HEK293 (cell line): ENCODE results near the gene ZNF540.

Source experiments
- GLI4 ChIP-seq: fragments of 450-650 bp; formaldehyde crosslinking; IDR thresholded peaks from 2 replicates; pipeline ENCODE4 v1.5.1; 2016; ENCODE audit warnings: missing biosample characterization, missing genetic modification characterization
- GLIS1 ChIP-seq: fragments of 450-650 bp; formaldehyde crosslinking; IDR thresholded peaks from 2 replicates; pipeline ENCODE4 v1.5.1; 2016; ENCODE audit warnings: missing biosample characterization, missing genetic modification characterization
- HOXC10 ChIP-seq: sonication (generic); formaldehyde crosslinking; IDR thresholded peaks from 2 replicates; pipeline ENCODE4 v1.8.1; 2023; ENCODE audit warnings: mild to moderate bottlenecking, missing genetic modification reagents
- MEIS1 ChIP-seq: sonication (generic); formaldehyde crosslinking; IDR thresholded peaks from 2 replicates; pipeline ENCODE4 v1.8.1; 2022; ENCODE audit warnings: missing genetic modification reagents, mild to moderate bottlenecking, borderline replicate concordance
- SCRT1 ChIP-seq: fragments of 450-650 bp; formaldehyde crosslinking; IDR thresholded peaks from 2 replicates; pipeline ENCODE4 v1.5.1; 2016; ENCODE audit warnings: missing biosample characterization, missing genetic modification characterization, borderline replicate concordance
- ZBTB21 ChIP-seq: fragments of 450-650 bp; formaldehyde crosslinking; IDR thresholded peaks from 2 replicates; pipeline ENCODE4 v1.5.1; 2017; ENCODE audit warnings: missing biosample characterization, missing genetic modification characterization
- ZFHX2 ChIP-seq: fragments of 450-650 bp; formaldehyde crosslinking; conservative IDR thresholded peaks from 2 replicates; pipeline ENCODE4 v1.5.1; 2016; ENCODE audit warnings: missing biosample characterization, missing genetic modification characterization
- ZFP41 ChIP-seq: fragments of 450-650 bp; formaldehyde crosslinking; IDR thresholded peaks from 2 replicates; pipeline ENCODE4 v1.5.1; 2016; ENCODE audit warnings: missing biosample characterization, missing genetic modification characterization, borderline replicate concordance
- ZNF133 ChIP-seq: fragments of 450-650 bp; formaldehyde crosslinking; IDR thresholded peaks from 2 replicates; pipeline ENCODE4 v1.5.1; 2016; ENCODE audit warnings: missing biosample characterization, missing genetic modification characterization
- ZNF138 ChIP-seq: fragments of 450-650 bp; formaldehyde crosslinking; IDR thresholded peaks from 2 replicates; pipeline ENCODE4 v1.5.1; 2016; ENCODE audit warnings: missing biosample characterization, missing genetic modification characterization, borderline replicate concordance
- ZNF157 ChIP-seq: fragments of 450-650 bp; formaldehyde crosslinking; IDR thresholded peaks from 2 replicates; pipeline ENCODE4 v1.5.1; 2016; ENCODE audit warnings: missing biosample characterization, missing genetic modification characterization
- ZNF202 ChIP-seq: fragments of 450-650 bp; formaldehyde crosslinking; IDR thresholded peaks from 2 replicates; pipeline ENCODE4 v1.5.1; 2016; ENCODE audit warnings: missing biosample characterization, missing genetic modification characterization, borderline replicate concordance
- ZNF292 ChIP-seq: fragments of 450-650 bp; formaldehyde crosslinking; IDR thresholded peaks from 2 replicates; pipeline ENCODE4 v1.5.1; 2016; ENCODE audit warnings: low read depth, missing biosample characterization, missing genetic modification characterization, borderline replicate concordance
- ZNF341 ChIP-seq: fragments of 450-650 bp; formaldehyde crosslinking; IDR thresholded peaks from 2 replicates; pipeline ENCODE4; 2016; ENCODE audit warnings: low read depth, missing biosample characterization, missing genetic modification characterization
- ZNF621 ChIP-seq: fragments of 450-650 bp; formaldehyde crosslinking; IDR thresholded peaks from 2 replicates; pipeline ENCODE4 v1.5.1; 2017; ENCODE audit warnings: missing biosample characterization, missing genetic modification characterization
- TF ChIP-seq, protein P1 (sequence below): fragments of 450-650 bp; formaldehyde crosslinking; IDR thresholded peaks from 2 replicates; pipeline ENCODE4 v1.5.1; 2017; ENCODE audit warnings: missing biosample characterization, missing genetic modification characterization
- TF ChIP-seq, protein P2 (sequence below): fragments of 450-650 bp; formaldehyde crosslinking; IDR thresholded peaks from 2 replicates; pipeline ENCODE4 v1.5.1; 2016; ENCODE audit warnings: missing biosample characterization, missing genetic modification characterization
- TF ChIP-seq, protein P3 (sequence below): fragments of 450-650 bp; formaldehyde crosslinking; IDR thresholded peaks from 2 replicates; pipeline ENCODE4; 2016; ENCODE audit warnings: missing biosample characterization, missing genetic modification characterization
- TF ChIP-seq, protein P4 (sequence below): fragments of 450-650 bp; formaldehyde crosslinking; IDR thresholded peaks from 2 replicates; pipeline ENCODE4 v1.5.1; 2016; ENCODE audit warnings: missing biosample characterization, missing genetic modification characterization, borderline replicate concordance
- TF ChIP-seq, protein P5 (sequence below): fragments of 450-650 bp; formaldehyde crosslinking; IDR thresholded peaks from 2 replicates; pipeline ENCODE4 v1.5.1; 2016; ENCODE audit warnings: missing biosample characterization, missing genetic modification characterization, borderline replicate concordance
- TF ChIP-seq, protein P6 (sequence below): fragments of 450-650 bp; formaldehyde crosslinking; IDR thresholded peaks from 2 replicates; pipeline ENCODE4 v1.5.1; 2016; ENCODE audit warnings: missing biosample characterization, missing genetic modification characterization

Gene ZNF540

DNA sequence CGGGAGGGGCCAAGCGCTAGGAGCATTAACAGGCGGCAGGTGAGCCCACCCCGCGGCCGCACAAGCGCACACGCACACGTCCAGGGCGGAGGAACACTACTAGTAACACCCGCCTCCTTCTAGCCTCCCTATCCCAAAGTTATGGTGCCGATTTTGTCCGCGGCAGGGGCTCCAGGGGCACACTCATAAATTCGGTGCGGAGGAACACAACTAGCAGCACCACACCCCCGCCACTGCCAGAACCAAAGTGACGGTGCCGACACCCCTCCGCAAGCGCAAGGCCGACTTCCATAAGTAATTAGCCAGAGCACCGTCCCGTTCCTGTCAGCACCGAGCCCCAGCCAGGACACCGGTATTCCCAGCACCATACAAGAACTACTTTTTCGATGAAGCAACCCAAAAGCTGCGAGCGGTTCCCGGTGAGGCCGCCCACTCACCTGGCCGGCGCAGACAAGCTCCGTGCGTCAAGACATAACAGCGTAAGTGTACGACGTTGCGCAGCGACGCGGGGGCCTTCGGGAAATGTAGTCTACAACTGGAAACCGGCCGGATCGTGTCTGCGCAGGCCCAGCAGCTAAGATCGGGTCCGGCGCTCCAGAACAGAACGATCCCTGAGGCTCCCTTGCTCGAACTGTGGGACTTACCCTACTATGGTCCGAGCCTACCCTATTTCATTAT, at the start of gene ZNF540, which contains the start of gene ZNF571 (continued):
- peak; percentile 75; the same call in 1 of the 2 replicates for TF ChIP-seq ZNF621 (tag by site-specific recombination)
- no peak for TF ChIP-seq MEIS1 (CRISPR knock-in tag)
- TF ChIP-seq, protein P1, sequence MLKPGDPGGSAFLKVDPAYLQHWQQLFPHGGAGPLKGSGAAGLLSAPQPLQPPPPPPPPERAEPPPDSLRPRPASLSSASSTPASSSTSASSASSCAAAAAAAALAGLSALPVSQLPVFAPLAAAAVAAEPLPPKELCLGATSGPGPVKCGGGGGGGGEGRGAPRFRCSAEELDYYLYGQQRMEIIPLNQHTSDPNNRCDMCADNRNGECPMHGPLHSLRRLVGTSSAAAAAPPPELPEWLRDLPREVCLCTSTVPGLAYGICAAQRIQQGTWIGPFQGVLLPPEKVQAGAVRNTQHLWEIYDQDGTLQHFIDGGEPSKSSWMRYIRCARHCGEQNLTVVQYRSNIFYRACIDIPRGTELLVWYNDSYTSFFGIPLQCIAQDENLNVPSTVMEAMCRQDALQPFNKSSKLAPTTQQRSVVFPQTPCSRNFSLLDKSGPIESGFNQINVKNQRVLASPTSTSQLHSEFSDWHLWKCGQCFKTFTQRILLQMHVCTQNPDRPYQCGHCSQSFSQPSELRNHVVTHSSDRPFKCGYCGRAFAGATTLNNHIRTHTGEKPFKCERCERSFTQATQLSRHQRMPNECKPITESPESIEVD, result no peak; the same call in 1 of the 2 replicates
- TF ChIP-seq, protein P2, sequence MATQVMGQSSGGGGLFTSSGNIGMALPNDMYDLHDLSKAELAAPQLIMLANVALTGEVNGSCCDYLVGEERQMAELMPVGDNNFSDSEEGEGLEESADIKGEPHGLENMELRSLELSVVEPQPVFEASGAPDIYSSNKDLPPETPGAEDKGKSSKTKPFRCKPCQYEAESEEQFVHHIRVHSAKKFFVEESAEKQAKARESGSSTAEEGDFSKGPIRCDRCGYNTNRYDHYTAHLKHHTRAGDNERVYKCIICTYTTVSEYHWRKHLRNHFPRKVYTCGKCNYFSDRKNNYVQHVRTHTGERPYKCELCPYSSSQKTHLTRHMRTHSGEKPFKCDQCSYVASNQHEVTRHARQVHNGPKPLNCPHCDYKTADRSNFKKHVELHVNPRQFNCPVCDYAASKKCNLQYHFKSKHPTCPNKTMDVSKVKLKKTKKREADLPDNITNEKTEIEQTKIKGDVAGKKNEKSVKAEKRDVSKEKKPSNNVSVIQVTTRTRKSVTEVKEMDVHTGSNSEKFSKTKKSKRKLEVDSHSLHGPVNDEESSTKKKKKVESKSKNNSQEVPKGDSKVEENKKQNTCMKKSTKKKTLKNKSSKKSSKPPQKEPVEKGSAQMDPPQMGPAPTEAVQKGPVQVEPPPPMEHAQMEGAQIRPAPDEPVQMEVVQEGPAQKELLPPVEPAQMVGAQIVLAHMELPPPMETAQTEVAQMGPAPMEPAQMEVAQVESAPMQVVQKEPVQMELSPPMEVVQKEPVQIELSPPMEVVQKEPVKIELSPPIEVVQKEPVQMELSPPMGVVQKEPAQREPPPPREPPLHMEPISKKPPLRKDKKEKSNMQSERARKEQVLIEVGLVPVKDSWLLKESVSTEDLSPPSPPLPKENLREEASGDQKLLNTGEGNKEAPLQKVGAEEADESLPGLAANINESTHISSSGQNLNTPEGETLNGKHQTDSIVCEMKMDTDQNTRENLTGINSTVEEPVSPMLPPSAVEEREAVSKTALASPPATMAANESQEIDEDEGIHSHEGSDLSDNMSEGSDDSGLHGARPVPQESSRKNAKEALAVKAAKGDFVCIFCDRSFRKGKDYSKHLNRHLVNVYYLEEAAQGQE (tag by site-specific recombination), result peak; percentile 82
- peak; percentile 71 for TF ChIP-seq GLIS1 (tag by site-specific recombination)
- TF ChIP-seq, protein P3, sequence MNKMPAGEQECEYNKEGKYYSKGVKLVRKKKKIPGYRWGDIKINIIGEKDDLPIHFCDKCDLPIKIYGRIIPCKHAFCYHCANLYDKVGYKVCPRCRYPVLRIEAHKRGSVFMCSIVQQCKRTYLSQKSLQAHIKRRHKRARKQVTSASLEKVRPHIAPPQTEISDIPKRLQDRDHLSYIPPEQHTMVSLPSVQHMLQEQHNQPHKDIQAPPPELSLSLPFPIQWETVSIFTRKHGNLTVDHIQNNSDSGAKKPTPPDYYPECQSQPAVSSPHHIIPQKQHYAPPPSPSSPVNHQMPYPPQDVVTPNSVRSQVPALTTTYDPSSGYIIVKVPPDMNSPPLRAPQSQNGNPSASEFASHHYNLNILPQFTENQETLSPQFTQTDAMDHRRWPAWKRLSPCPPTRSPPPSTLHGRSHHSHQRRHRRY (tag by site-specific recombination), result peak; percentile 85; the same call in 1 of the 2 replicates
- TF ChIP-seq, protein P4, sequence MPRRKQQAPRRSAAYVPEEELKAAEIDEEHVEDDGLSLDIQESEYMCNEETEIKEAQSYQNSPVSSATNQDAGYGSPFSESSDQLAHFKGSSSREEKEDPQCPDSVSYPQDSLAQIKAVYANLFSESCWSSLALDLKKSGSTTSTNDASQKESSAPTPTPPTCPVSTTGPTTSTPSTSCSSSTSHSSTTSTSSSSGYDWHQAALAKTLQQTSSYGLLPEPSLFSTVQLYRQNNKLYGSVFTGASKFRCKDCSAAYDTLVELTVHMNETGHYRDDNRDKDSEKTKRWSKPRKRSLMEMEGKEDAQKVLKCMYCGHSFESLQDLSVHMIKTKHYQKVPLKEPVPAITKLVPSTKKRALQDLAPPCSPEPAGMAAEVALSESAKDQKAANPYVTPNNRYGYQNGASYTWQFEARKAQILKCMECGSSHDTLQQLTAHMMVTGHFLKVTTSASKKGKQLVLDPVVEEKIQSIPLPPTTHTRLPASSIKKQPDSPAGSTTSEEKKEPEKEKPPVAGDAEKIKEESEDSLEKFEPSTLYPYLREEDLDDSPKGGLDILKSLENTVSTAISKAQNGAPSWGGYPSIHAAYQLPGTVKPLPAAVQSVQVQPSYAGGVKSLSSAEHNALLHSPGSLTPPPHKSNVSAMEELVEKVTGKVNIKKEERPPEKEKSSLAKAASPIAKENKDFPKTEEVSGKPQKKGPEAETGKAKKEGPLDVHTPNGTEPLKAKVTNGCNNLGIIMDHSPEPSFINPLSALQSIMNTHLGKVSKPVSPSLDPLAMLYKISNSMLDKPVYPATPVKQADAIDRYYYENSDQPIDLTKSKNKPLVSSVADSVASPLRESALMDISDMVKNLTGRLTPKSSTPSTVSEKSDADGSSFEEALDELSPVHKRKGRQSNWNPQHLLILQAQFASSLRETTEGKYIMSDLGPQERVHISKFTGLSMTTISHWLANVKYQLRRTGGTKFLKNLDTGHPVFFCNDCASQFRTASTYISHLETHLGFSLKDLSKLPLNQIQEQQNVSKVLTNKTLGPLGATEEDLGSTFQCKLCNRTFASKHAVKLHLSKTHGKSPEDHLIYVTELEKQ (tag by site-specific recombination), result peak; percentile 89
- TF ChIP-seq ZNF157 (tag by site-specific recombination), result peak; percentile 65
- TF ChIP-seq SCRT1 (tag by site-specific recombination), result 0 out of 2 replicates have a peak, but pooled peaks have one; percentile 7
- TF ChIP-seq ZBTB21 (tag by site-specific recombination), result peak; percentile 84
- peak; percentile 97 for TF ChIP-seq ZNF341 (tag by site-specific recombination)
- no peak for TF ChIP-seq ZNF202
- peak; percentile 99 for TF ChIP-seq ZFHX2 (tag by site-specific recombination)
- no peak for TF ChIP-seq HOXC10 (CRISPR knock-in tag)
- TF ChIP-seq, protein P5, sequence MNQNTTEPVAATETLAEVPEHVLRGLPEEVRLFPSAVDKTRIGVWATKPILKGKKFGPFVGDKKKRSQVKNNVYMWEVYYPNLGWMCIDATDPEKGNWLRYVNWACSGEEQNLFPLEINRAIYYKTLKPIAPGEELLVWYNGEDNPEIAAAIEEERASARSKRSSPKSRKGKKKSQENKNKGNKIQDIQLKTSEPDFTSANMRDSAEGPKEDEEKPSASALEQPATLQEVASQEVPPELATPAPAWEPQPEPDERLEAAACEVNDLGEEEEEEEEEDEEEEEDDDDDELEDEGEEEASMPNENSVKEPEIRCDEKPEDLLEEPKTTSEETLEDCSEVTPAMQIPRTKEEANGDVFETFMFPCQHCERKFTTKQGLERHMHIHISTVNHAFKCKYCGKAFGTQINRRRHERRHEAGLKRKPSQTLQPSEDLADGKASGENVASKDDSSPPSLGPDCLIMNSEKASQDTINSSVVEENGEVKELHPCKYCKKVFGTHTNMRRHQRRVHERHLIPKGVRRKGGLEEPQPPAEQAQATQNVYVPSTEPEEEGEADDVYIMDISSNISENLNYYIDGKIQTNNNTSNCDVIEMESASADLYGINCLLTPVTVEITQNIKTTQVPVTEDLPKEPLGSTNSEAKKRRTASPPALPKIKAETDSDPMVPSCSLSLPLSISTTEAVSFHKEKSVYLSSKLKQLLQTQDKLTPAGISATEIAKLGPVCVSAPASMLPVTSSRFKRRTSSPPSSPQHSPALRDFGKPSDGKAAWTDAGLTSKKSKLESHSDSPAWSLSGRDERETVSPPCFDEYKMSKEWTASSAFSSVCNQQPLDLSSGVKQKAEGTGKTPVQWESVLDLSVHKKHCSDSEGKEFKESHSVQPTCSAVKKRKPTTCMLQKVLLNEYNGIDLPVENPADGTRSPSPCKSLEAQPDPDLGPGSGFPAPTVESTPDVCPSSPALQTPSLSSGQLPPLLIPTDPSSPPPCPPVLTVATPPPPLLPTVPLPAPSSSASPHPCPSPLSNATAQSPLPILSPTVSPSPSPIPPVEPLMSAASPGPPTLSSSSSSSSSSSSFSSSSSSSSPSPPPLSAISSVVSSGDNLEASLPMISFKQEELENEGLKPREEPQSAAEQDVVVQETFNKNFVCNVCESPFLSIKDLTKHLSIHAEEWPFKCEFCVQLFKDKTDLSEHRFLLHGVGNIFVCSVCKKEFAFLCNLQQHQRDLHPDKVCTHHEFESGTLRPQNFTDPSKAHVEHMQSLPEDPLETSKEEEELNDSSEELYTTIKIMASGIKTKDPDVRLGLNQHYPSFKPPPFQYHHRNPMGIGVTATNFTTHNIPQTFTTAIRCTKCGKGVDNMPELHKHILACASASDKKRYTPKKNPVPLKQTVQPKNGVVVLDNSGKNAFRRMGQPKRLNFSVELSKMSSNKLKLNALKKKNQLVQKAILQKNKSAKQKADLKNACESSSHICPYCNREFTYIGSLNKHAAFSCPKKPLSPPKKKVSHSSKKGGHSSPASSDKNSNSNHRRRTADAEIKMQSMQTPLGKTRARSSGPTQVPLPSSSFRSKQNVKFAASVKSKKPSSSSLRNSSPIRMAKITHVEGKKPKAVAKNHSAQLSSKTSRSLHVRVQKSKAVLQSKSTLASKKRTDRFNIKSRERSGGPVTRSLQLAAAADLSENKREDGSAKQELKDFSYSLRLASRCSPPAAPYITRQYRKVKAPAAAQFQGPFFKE (tag by site-specific recombination), result no peak; the same call in 1 of the 2 replicates
- TF ChIP-seq ZFP41, result peak; percentile 88; the same call in 1 of the 2 replicates
- no peak for TF ChIP-seq ZNF292 (tag by site-specific recombination)
- peak; percentile 76 for TF ChIP-seq ZNF133 (tag by site-specific recombination)
- TF ChIP-seq, protein P6, sequence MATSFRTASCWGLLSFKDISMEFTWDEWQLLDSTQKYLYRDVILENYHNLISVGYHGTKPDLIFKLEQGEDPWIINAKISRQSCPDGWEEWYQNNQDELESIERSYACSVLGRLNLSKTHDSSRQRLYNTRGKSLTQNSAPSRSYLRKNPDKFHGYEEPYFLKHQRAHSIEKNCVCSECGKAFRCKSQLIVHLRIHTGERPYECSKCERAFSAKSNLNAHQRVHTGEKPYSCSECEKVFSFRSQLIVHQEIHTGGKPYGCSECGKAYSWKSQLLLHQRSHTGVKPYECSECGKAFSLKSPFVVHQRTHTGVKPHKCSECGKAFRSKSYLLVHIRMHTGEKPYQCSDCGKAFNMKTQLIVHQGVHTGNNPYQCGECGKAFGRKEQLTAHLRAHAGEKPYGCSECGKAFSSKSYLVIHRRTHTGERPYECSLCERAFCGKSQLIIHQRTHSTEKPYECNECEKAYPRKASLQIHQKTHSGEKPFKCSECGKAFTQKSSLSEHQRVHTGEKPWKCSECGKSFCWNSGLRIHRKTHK (tag by site-specific recombination), result peak; percentile 62; the same call in 1 of the 2 replicates
- no peak for TF ChIP-seq ZNF138
- no peak for TF ChIP-seq GLI4 (tag by site-specific recombination)
